Activated CD4-positive, CD25-positive, alpha-beta regulatory T cell treated with anti-CD3 and anti-CD28 coated beads, Interleukin-2, amount 50 U/mL, for 16 hours (primary cell): ENCODE data around the gene LCAT.

Experiments used
- DNase-seq: peaks from one replicate; pipeline ENCODE4 v3.0.0-alpha.2; 2020; ENCODE audit warnings: low read depth, low spot score

The LCAT gene

DNA sequence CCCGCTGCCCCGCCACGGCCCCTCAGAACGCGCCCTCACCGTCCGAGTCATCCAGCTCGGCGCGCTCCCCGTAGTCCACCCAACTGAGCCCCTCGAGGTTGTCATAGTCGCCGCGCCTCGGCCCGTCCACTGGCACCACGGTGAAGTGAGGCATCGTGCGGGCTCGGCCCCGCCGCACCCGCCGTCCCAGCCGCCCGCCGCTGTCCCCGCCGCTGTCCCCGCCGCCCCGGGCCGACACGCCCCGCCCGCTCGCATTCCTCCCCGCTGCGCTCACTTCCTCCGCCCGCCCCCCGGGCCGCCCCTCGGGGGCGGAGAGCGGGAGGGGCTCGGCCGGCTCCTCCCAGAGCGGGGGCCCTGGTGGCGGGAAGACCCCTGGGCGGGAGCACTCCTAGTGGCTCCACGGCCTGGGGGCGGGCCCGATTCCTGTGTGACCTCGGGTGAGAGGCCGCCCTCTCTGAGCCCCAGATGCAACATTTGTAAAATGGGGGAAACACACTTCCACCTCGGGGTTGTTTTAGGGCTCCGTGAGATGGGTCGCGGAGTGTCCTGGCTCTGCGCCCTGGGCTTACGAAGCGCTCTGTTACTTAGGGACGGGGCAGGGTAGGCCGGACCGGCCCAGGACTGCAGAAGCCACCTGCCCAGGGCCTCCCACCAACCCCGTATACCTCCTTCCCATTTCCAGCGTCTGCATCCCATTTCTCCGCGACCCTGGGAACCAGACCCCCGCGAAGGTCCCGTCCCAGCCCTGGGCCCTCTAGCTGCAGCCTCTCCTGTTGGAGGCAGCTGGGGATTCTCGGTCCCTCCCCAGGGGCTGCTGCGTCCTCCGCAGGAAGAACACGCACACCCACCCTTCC, 24.7 kb upstream of the LCAT start, which contains the start of gene SLC12A4:
TSS of gene SLC12A4 (minus strand) at position 238 of the 854 bp plus-strand sequence. CDS start at position 154, 84 bp downstream.
- peak; percentile 72 for DNase-seq

DNA sequence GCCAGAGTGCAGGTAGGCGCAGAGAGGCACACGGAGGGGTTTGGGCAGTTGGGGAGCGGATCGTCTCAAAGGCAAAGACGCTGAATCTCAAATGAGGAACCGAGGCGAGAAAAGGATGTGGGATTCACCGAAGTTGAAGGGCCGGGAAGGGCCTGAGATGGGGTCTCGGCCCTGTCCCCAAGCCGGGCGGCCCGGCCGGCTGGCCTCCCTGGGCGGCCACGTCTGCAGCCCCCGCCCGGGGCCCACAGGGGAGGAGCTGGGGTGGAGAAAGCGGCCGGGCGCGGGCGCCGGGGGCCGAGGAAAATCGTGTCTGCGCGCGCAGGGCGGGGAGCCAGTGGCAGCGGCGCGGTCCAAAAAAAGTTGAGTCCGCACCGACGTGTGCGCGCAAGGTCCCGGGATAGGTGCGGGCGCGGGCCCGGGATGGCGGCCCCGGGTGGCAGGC, 24.1 kb upstream of the LCAT start:
- DNase-seq, result no peak

DNA sequence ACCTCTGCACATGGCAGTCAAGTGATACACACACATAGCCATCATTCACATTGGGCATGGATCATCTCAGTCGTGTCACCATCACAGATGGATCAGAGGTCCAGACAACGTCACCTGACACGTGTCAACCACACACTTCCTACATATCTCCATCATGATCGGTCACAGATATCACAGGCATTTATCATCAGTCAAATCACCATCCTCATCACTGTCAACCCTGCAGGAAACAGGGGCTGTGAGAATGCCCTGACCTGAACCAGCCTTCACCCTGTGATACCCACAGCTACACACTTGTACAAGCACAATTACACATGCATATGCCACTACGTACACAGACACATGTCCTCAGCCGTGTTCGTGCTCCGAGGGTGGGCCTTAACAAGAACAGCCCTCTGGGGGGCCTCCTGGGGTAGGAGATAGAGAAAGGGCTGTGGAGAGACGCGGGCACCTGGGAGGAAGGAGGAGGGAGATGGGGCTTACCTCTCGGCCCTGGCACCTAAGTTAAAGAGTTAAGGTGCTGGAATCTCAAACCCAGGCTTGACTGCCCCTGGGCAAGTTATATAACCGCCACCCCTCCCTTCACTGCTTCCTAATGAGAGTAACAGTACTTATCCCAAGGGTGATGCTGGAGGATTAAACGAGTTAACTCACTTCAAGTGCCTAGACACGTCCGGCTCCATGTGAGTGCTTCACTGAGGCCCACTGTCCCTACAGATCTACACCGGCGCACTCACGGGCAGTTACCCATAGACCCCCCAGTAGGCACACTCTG, 23.4 kb upstream of the LCAT start:
- no peak for DNase-seq

DNA sequence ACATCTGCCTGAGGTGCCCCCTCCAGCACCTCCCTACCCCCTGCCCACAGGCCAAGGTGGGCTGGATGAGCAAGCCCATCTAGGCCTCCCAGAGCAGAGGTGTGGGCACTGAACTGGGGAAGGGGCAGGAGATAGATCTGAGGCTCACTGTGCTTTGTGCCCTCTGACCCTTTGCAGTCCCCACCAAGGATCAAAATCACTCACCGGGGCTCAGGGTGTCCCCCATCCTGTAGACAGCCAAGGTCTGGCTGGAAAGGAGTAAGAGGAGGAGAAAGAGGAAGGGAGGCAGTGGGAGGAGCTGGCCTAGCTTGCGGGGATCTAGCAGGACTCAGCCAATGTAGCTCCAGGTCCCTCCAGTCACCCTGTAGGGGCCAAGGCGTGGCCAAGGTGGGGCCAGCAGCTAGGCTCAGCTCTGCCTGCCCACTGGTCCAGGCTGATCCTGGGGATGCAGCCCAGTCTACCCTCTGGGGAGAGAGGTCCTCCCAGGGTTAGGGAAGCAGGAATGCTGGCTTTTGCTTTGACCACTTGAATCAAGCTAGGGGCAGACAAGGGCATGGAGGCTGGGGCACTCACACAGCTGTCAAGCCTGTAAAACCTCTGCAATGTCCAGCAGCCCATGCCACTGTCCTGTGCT, 22.7 kb upstream of the LCAT start:
- DNase-seq, result no peak

DNA sequence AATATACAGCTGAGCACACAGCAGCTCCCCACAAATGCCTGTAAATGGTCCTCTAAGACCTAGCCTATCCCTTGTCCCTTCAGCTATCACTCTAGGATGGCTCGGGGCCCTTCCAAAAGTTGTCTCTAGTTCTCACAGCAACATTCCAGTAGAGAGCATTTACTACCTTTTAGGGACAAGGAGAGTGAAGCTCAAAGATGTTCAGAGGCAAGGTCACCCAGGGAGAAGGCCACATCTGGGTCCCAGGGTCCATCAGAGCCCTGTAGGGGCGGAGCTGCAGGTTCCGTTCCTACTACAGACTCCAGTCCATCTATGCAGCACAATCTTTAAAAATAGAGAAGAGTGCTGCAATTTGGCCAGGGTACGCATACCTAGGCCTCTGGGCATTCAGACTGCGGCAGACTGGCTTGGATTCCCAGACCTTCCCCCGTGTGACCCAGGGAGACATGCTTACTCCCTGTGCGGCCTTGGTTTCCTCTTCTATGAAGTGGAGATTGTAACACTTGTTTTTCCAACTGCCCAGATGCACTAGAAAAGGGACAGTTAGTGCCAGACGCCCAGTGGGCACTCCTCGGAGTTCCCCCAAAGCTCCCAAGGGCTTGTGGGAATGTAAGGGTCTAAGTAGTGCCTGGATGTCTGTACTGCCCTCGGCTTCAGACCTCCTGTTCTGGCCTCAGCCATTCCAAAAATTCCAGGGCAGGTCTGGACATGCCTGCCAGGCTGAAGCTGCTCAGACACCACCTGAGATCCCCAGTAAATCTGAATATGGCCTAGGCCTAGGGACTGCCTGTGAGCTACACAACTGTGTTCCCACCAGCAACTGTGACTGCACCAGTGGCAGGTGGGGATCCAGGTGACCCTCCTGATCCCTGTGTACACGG, 22.0 kb upstream of the LCAT start:
- DNase-seq, result no peak

DNA sequence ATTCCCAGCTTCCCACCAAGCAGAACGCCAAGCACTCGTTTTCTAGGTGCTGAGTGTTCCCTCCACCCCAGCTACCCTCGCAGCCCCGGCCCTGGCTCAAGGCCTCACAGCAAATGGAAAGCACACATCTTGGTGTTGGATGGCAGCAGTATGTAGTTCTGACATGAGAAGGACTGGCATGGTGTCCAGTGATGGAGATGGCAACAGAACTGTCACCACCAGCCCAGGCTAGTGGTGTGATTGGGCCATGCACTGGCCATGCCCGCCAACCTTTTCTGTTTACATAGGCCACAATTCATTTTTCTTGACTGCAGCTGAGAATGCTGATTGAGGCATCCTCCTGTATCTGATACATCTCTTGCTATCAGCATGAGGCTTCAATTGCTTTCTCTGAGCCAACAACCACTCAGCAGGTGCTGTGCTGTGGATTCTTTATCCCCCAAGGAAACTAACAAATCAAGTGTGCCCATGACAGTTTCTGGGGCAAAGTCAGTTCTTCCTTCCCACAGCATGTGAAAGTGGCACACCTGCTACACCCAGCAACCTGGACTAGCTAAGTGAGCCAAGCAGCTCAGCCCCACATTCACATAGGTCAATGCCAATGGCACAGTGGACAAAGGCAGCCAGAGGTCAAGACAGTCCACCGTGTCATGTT, 20.7 kb upstream of the LCAT start:
- DNase-seq, result no peak

DNA sequence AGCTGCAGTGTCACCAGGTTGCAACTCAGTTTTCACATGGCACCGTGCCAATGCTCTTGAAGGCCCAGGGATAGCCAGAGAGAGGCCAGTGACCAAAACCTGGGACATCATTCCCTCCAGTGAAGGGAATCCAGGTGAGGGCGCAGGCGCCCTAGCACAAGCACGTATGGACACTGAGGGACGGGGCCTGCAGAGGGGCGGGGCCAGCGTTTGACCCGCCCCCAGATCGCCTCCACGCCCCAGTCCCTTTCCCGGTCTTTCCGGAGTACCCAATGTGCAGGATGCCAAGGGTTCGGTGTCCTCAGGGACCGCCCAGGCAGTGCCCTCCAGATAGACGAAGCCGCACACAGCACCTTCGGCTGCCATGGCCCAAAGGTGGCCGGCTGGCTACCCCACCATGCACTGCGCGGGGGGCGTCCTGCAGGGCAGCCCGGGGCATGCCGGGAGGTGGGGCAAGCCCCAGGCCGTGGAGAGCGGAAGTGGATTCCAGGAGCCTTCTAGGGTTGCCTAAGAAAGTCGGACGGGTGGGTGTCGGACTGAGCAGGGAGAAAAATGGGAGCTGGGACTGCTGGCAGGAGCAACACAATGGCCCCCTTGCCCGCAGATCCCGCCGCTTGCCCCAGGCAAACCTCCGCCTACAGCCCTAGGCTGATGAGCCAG, 19.9 kb upstream of the LCAT start:
- no peak for DNase-seq

DNA sequence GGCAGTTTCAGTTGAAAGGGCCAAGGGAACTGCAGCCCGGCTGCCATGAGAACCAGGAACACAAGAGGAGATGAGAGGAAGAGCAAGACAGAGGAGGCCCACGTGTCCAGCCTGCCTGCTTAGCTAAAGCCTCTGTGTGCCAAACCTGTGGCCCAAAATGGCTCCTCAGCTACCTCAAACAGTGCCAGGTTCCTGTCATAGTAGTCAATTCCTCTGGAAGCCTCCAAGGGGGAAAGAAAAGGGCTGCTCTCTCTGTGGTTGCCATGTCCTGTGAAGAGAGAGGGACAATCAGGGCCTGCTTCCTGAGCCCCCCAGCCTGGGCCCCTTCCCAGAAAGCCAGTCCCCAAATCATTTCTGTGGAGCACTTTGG, 19.4 kb upstream of the LCAT start:
- no peak for DNase-seq

DNA sequence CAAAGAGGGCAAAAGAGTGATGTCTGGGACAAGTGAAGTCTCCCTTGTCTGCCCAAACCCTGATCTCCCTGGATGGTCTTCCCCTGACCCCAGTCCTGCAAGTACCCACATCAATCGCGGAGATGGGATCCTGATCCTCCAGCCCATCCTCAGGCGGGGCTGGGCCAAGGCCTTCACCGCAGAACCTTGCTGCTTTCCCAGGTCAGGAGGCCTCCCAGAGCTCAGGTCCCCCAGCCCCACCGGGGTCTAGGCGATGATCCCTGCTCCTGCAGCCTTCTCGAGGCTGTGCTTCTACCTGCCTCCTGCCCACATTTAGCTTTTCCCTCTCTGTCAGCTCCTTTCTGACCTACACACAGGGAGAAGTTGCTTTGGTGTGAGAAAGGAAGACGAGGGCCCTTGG, 18.2 kb upstream of the LCAT start:
- DNase-seq, result no peak

DNA sequence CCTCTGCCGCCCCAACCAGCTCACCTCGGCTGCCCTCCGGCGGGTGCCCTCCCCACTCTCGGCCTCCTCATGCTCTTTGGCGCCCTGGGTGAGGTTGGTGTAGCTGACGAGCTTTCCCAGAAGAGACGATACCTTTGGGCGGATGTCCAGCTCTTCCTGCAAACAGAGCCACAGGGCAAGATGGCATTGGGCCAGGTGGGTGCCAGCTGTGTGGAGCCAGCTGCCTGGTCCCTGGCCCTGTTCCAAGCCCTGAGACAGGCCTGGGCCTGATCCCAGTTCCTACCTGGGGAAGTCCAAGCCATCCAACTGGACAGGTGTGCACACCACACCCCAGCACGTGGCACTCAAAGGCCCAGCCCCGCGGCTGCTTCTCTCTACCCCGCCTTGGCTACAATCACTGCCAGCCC, 17.6 kb upstream of the LCAT start:
- no peak for DNase-seq

DNA sequence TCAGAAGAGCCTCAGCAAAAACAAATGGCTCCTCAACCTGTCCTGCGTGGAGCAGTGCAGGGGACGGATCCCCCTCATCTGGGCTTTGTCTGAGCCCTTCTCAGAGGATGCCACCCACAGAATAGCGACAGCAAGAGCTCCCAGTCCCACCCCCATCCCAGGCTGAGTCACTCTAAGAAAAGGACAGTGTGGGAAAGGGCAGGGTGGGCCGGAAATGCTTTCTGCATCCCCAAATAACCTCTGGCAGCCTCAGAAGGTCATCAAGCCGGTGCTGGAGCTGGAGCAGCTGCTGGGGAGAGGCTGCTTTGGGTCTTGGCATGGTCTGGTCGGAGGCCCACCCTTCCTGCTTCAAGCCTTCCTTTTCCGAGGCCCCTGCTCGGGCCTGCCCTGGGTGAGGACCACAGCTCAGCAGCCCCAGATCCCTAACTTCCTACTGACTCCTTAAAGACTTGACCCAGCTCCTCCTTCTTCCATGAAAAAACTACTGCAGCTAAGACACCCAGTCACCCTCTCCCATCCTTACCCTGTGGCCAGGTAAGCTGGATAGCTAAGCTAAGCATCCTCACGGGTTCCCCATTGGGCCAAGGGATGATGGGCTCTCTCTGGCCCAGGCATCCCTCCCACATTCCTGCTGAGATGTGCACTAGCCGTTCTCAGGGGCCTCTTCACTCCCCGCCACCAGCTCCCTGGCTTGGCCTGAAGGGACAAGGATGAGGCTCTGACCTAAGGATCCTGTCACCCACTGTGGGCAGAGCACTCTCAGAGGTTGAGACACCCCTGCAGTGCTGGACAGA, 15.8 kb upstream of the LCAT start:
- no peak for DNase-seq

DNA sequence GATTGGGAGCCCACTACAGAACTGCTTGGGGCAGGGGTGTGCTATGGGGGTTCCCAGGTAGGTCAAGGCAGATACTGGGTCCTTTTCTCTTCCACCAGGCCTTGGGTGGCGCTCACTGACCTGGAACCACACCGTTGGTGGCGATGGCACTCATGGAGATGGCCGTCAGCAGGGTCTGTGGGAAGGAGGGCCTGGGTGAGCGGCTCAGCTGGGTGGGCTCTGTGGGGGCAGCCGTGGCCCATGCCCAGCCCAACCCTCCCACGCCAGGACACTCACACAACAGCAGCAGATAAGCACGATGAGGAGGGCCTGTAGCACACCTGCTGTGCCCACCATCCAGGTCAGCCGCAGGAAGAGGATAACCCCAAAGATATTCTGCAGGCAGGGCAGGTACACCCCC, 13.7 kb upstream of the LCAT start:
- DNase-seq, result no peak

DNA sequence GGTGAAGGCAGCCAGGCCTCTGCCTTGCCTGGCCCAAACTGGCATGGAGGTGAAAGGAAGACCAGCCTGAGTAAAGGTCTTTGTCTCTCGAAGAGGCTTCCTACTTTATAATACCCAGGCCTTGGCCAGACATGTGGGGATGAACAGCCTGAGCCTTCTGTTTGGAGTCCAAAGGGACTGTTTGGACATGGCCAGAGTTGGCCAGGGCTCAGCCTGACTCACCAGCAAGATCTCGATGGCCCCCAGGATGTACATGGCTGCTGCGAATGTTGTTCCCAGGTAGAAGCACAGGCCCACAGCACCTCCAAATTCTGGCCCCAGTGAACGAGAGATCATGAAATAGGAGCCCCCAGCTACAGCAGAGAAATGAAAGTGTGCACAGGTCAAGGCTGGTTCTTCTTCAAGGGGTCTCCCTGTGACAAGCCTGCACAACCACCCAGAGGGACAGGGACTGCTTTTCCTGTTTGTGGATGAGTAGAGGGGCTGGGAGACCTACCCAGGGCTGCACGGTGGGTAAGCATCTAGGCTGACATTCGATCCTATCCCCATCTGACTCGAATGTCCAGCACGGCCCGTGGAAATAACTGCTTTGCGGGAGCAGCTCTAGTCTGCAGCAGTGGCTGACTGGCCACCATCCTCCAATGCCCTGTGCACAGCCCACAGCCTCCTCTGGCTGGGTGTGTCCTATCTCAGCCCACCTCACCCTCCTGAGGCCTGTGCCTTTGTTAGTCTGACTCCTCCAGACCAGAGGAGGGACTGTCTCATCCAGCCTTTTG, 10.7 kb upstream of the LCAT start:
- no peak for DNase-seq

DNA sequence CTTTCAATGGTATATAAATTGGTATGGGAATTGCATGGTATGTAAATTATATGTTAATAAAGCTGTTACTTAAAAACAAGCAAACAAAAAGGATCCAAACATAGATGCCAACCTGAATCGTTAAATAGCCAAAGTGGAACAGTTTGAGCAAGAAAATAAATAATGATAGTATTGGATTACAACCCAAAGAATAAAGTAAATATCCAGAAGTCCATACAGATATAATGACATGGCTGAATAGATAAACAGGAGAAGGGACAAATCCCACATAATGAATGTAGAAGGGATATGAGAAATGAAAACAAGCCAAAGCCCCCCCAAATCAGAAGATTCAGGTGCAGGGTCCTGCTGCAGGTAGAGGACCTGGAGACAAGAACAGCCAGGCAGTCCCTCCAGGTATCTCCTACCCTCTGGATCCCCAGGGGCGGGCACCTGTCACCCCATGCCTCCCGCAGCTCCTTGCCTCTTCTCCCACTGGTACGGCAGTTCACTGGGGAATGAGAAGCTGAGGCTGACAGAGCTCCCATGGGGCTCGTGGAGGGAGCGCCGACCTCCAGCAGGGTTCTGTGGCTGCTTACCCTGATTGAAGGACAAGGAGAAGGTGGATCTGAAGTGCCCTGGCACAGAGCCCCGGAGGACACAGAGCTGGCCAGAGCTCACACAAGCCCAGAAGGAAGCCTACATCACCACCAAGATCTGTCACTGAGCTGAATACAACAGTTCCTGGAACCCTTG, 9.9 kb upstream of the LCAT start:
- no peak for DNase-seq

DNA sequence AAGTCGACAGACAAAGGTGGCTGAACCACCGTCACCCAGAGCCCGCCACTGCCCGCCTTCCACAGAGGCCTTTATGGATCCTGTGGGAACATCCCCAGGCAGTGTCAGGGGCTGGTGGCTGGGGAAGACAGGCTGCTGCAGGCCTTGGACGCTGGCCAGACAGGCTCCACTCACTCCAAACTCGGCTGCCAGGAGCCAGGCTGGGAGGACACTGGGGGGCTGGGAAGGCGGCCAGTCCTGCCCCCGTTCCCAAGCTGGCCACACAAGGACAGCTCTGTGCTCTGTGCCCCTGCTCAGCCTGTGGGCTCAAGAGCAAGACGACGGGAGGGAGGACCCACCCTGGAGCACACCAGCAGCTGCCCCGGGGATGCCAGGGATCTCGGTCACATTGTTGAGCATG, 7.6 kb upstream of the LCAT start:
- DNase-seq, result no peak

DNA sequence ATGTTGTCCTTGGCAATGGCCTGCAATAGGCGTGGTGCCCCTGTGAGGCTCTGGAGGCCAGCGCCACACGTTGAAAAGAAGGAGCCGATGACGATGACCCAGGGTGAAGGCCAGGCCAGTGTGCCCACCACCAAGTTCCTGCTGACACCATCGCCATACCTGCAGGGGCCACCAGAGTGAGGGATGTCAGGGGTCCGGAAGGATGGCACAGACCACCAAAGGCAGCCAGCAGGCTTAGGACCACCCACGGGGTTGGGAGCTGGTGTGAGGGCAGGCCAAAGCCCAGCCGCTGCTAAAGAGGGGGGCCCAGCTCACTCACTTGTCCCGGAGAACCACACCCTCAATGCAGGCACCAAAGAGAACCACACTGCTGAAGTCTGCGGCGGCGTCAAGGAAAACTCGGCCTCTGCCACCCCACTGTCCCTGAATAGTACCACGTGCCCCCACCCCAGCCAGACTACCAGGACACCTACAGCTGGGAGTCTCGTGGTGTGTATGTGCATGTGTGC, 6.5 kb upstream of the LCAT start:
- no peak for DNase-seq

DNA sequence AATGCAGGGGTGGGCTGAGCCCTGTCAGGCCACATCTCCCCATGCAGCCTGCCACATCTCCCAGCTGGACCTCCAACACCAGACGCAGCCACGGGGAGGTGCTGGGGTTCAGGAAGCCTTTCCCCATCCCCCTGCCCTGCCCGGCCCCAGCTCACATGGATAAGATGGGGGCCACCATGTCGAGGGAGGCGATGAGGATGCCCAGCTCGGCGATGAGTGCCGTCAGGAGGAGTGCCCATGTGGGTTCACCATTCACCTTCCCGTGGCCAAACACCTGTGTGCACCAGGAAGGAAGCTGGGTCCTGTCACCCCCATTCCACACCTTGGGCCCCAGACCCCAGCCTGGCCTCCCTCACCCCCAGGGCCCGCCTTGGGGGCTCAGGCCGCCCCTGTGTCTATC, 5.7 kb upstream of the LCAT start:
- no peak for DNase-seq

DNA sequence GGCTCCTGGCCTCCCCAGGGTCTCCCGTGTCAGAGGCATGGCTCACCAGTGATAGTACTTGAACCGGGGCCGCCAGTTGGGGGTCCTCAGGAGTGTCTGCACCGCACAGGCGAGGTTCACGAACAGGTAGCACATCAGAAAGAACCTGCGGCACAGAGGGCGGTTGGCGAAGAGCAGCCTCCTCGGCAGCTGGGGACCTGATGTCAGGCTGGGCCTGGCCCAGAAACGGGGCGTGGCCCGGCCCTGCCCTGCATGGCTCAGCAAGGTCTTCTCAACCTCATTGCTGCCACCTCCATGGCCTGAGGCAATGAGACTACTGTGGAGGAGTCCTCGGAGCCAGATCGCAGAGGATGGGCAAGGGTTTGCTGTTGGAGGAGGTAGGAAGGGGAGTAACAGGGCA, 4.1 kb upstream of the LCAT start:
- DNase-seq, result no peak
